Nephron progenitor cell (in vitro differentiated cells): ENCODE measurements around the gene MVB12B.

Experiments used
- DNase-seq: peaks from one replicate; pipeline ENCODE4 v3.0.0; 2021
- H3K27ac Mint-ChIP-seq: 2 replicates; pipeline ENCODE4 v1.8.0; 2021; ENCODE audit warnings: mild to moderate bottlenecking, moderate library complexity, mixed read lengths
- H3K27me3 Mint-ChIP-seq: 2 replicates; pipeline ENCODE4 v1.8.0; 2021; ENCODE audit warnings: mild to moderate bottlenecking, low read depth, mixed read lengths; ENCODE audit not compliant: poor library complexity
- H3K36me3 Mint-ChIP-seq: 2 replicates; pipeline ENCODE4 v1.8.0; 2021; ENCODE audit warnings: low read depth, mixed read lengths
- H3K4me1 Mint-ChIP-seq: 2 replicates; pipeline ENCODE4 v1.8.0; 2021; ENCODE audit warnings: mixed read lengths
- H3K4me3 Mint-ChIP-seq: 2 replicates; pipeline ENCODE4 v1.8.0; 2021; ENCODE audit warnings: mild to moderate bottlenecking, moderate library complexity, mixed read lengths
- H3K9me3 Mint-ChIP-seq: 2 replicates; pipeline ENCODE4 v1.8.0; 2021; ENCODE audit warnings: mild to moderate bottlenecking, moderate library complexity, mixed read lengths
- TF ChIP-seq, protein P1 (sequence below): fragments of 200-600 bp; sonication (generic); IDR thresholded peaks from 2 replicates; pipeline ENCODE4 v1.5.0; 2021; ENCODE audit warnings: antibody characterized with exemption

Gene MVB12B

DNA sequence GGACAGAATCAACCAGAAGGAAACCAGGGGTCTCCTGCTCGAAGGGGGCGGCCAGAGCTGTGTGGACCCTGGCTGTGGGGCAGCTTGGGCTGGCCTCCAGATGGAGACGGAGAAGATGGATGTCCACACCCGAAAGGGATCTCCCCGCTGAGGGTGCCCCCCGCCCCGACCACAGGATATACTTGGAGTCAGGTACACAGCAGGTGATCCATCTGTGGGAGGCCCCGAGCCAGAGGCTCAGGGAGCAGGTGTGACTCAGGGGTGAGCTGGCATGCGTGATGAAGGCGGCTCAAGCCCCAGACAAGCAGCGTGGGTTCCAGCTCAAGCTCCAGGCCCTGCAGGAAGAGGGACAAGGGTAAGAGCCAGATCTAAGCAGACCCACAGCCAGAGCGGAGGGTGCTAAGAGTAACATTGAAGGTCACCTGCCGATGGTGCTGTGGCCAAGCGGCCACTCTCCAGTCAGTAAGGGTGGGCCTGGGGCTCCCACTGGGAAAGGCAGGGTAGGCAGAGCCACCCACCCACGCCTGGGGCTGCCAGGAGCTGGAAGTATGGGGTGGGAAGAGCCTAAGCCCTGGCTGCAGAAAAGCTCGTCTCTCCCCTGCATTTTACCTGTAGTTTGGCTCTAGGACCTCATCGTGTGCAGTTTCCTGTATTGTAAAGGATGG lies 30.6 kb upstream of the MVB12B start:
- TF ChIP-seq, protein P1, sequence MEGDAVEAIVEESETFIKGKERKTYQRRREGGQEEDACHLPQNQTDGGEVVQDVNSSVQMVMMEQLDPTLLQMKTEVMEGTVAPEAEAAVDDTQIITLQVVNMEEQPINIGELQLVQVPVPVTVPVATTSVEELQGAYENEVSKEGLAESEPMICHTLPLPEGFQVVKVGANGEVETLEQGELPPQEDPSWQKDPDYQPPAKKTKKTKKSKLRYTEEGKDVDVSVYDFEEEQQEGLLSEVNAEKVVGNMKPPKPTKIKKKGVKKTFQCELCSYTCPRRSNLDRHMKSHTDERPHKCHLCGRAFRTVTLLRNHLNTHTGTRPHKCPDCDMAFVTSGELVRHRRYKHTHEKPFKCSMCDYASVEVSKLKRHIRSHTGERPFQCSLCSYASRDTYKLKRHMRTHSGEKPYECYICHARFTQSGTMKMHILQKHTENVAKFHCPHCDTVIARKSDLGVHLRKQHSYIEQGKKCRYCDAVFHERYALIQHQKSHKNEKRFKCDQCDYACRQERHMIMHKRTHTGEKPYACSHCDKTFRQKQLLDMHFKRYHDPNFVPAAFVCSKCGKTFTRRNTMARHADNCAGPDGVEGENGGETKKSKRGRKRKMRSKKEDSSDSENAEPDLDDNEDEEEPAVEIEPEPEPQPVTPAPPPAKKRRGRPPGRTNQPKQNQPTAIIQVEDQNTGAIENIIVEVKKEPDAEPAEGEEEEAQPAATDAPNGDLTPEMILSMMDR: no peak
- H3K27me3 Mint-ChIP-seq: peaks cover 20% of the 10 kb centered on the region
- H3K4me1 Mint-ChIP-seq: peaks cover 69% of the 10 kb centered on the region
- DNase-seq: no peak
- H3K36me3 Mint-ChIP-seq: no peaks in the 10 kb centered on the region
- H3K9me3 Mint-ChIP-seq: no peaks in the 10 kb centered on the region
- no peak overlapping the region for H3K4me3 Mint-ChIP-seq
- H3K27ac Mint-ChIP-seq: no peak overlapping the region

DNA sequence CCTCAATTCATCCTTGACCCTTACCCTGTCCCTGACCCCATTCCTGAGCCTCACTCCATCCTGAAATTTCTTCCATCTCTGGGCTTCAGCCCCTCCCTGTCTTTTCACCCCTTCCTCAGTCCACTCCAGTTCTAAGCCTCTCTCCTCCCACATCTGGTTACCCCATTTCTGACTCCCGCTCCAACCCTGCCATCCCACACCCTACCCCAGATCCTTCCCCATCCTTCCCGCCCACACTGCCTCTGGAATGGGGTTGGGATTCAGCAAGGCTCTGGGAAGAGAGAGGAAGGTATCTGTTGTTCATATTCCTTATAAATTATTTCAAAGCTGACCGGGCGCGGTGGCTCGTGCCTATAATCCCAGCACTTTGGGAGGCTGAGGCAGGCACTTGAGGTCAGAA lies 29.9 kb upstream of the MVB12B start:
- Mint-ChIP-seq H3K9me3 (no peaks in the 10 kb centered on the region), H3K4me3 (no peak overlapping the region), H3K36me3 (no peaks in the 10 kb centered on the region), H3K27ac (no peak overlapping the region), H3K4me1 (peaks cover 65% of the 10 kb centered on the region), H3K27me3 (peaks cover 20% of the 10 kb centered on the region)
- TF ChIP-seq, protein P1: no peak
- no peak for DNase-seq

DNA sequence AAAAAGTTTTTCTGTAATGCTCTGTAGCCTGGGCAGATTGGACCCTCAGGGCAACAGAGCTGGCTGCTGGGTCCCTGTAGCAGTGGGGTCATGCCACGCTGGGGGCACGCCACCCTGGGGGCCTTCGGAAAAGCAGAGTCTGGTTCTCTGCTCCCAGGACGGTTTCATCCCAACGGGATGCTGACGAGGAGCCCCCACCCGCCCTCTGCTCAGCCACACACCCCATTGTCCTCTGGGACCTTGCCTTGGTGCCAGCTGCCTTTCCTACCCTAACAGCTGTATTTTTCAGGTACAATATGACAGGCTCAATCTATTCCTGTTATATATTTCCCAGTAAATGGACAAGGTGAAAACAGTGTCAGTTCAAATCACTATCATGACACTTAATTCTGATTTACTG lies 29.0 kb upstream of the MVB12B start:
- no peak overlapping the region for H3K4me3 Mint-ChIP-seq
- peaks cover 16% of the 10 kb centered on the region for H3K27me3 Mint-ChIP-seq
- H3K36me3 Mint-ChIP-seq: no peaks in the 10 kb centered on the region
- TF ChIP-seq, protein P1: no peak
- no peaks in the 10 kb centered on the region for H3K9me3 Mint-ChIP-seq
- no peak overlapping the region for H3K27ac Mint-ChIP-seq
- H3K4me1 Mint-ChIP-seq: peaks cover 58% of the 10 kb centered on the region
- no peak for DNase-seq

DNA sequence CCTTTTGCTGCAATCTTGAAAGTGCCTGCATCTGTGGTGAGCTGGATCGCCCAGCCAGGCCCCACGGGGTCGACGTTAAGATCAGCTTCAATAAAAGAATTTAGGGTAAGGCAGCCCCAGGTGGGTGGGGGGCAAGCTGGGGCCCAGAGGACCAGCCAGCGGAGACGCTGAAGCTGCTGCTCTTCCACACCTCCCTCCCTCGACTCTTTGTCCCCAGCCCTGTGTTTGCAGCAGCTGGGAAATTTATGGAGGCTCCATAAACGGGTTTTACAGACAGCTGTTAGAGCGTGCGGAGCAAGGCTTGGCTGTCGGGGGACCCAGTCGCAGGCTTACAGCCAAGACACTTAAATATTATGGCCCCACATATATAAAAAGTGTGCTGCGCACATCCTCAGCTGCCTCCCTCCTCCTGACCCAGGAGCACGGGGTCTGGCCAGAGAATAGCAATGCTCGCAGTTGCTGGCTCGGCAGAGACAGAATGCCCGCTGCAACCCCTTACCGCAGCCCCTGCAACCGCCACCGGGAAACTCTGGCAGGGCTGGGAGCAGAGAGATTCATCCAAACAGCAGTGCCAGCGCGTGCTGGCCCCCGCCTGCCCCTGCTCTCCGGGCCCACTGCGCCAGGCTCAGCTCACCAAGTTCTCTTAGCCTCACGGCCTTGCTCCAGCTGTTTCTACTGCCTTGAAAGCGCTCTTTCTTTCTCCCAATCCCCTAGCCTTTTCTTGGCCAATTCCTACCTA lies 28.4 kb upstream of the MVB12B start:
- H3K36me3 Mint-ChIP-seq: no peaks in the 10 kb centered on the region
- H3K4me3 Mint-ChIP-seq: peak overlapping the region; percentile 72
- no peaks in the 10 kb centered on the region for H3K9me3 Mint-ChIP-seq
- TF ChIP-seq, protein P1: no peak
- H3K27ac Mint-ChIP-seq: peak overlapping the region; percentile 23
- H3K27me3 Mint-ChIP-seq: peaks cover 16% of the 10 kb centered on the region
- DNase-seq: peak; percentile 37
- peaks cover 52% of the 10 kb centered on the region for H3K4me1 Mint-ChIP-seq

DNA sequence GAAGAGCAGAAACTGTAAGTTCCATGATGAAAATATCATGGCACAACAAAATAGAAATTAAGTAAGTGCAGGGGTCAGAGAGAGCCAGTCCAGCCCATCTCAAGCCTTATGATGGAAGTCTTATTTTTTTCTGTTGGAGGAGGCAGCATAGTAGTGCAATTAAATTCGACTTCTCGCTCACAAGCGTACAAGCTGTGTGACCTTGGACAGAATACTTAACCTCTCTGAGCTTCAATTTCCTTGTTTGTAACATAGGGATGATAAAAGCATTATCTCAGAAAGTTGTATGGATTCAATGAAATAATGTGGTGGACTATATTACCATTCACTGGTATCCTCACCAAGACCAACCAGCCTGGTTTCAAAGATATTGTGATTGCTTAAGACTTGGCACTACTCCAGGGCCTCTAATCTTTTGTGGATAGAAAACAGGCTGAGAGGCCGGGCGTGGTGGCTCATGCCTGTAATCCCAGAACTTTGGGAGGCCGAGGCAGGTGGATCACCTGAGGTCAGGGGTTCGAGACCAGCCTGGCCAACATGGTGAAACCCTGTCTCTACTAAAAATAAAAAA lies 26.8 kb upstream of the MVB12B start:
- DNase-seq: no peak
- TF ChIP-seq, protein P1: no peak
- Mint-ChIP-seq H3K4me1 (peaks cover 40% of the 10 kb centered on the region), H3K9me3 (no peaks in the 10 kb centered on the region), H3K27me3 (peaks cover 16% of the 10 kb centered on the region), H3K27ac (no peak overlapping the region), H3K36me3 (no peaks in the 10 kb centered on the region), H3K4me3 (no peak overlapping the region)
